Measurements from ENCODE around the gene LRIG3. TPM values are rescaled to one million over a fixed set of nuclear protein-coding genes. Genes with fewer than 3 reads are reported as not detected.

The LRIG3 gene
- total RNA-seq, result 40.5 TPM
- 4.4 TPM for polyA plus RNA-seq (ENCODE audit: insufficient read depth, low read depth, low replicate concordance)
- long read RNA-seq, donor 1, full-length matches to known transcripts, result 2 of 2 reads
- long read RNA-seq, donor 1, partial matches to known transcripts, result 0 of 2 reads
- long read RNA-seq, donor 1, other reads (novel, unspliced or antisense), result 0 of 2 reads
- long read RNA-seq, donor 2, full-length matches to known transcripts, result 5 of 11 reads
- long read RNA-seq, donor 2, partial matches to known transcripts, result 6 of 11 reads
- long read RNA-seq, donor 2, other reads (novel, unspliced or antisense), result 0 of 11 reads
- long read RNA-seq, donor 3, full-length matches to known transcripts, result 2 of 2 reads
- long read RNA-seq, donor 3, partial matches to known transcripts, result 0 of 2 reads
- long read RNA-seq, donor 3, other reads (novel, unspliced or antisense), result 0 of 2 reads
- long read RNA-seq, donor 4, full-length matches to known transcripts, result 1 of 1 reads
- long read RNA-seq, donor 4, partial matches to known transcripts, result 0 of 1 reads
- long read RNA-seq, donor 4, other reads (novel, unspliced or antisense), result 0 of 1 reads
- long read RNA-seq, donor 5, result 0 reads
- long read RNA-seq, donor 6, full-length matches to known transcripts, result 2 of 2 reads
- long read RNA-seq, donor 6, partial matches to known transcripts, result 0 of 2 reads
- long read RNA-seq, donor 6, other reads (novel, unspliced or antisense), result 0 of 2 reads
- long read RNA-seq, donor 7, full-length matches to known transcripts, result 29 of 35 reads
- long read RNA-seq, donor 7, partial matches to known transcripts, result 2 of 35 reads
- long read RNA-seq, donor 7, other reads (novel, unspliced or antisense), result 4 of 35 reads
- long read RNA-seq, donor 8, full-length matches to known transcripts, result 3 of 3 reads
- long read RNA-seq, donor 8, partial matches to known transcripts, result 0 of 3 reads
- long read RNA-seq, donor 8, other reads (novel, unspliced or antisense), result 0 of 3 reads
- long read RNA-seq, donor 9, full-length matches to known transcripts, result 1 of 6 reads
- long read RNA-seq, donor 9, partial matches to known transcripts, result 5 of 6 reads
- long read RNA-seq, donor 9, other reads (novel, unspliced or antisense), result 0 of 6 reads
- long read RNA-seq, donor 10, result 0 reads

- H3K4me1 ChIP-seq (ENCODE audit: control insufficient read depth in 2 of 3, insufficient read depth in 2 of 3, low read depth in 1 of 3, low read length in 3 of 3), result peaks cover 0 to 5% (median 4%) of the 10 kb centered on the region in 3 donors
- no peak for FAIRE-seq
- H3K27me3 ChIP-seq (ENCODE audit: control insufficient read depth, insufficient read depth, low read length), result no peaks in the 10 kb centered on the region
- TF ChIP-seq, protein P1, sequence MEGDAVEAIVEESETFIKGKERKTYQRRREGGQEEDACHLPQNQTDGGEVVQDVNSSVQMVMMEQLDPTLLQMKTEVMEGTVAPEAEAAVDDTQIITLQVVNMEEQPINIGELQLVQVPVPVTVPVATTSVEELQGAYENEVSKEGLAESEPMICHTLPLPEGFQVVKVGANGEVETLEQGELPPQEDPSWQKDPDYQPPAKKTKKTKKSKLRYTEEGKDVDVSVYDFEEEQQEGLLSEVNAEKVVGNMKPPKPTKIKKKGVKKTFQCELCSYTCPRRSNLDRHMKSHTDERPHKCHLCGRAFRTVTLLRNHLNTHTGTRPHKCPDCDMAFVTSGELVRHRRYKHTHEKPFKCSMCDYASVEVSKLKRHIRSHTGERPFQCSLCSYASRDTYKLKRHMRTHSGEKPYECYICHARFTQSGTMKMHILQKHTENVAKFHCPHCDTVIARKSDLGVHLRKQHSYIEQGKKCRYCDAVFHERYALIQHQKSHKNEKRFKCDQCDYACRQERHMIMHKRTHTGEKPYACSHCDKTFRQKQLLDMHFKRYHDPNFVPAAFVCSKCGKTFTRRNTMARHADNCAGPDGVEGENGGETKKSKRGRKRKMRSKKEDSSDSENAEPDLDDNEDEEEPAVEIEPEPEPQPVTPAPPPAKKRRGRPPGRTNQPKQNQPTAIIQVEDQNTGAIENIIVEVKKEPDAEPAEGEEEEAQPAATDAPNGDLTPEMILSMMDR (IDR thresholded peaks at IDR 0.05; ENCODE audit: borderline replicate concordance, extremely low read depth, insufficient read depth), result no peak
- intact Hi-C loops (cut with DNase I), result no loop called here
- DNase-seq, result peak; percentile 94 to 98 (median 96)
- peak within 1 kb of the TSS; percentile 82 to 89 (median 87) for H3K4me3 ChIP-seq (ENCODE audit: low read length in 3 of 3)
- H3K9me3 ChIP-seq (ENCODE audit: control insufficient read depth in 2 of 3, insufficient read depth in 1 of 3, low read length in 3 of 3), result no peaks in the 10 kb centered on the region
- H3K9ac ChIP-seq (ENCODE audit: low read length in 3 of 3), result peak within 1 kb of the TSS; percentile 80 to 88 (median 84)
- no peaks in the 10 kb centered on the region for H3K36me3 ChIP-seq (ENCODE audit: control insufficient read depth in 2 of 3, insufficient read depth in 3 of 3, low read length in 3 of 3)
- H3K27ac ChIP-seq (ENCODE audit: low read depth in 2 of 2, low read length in 2 of 2), result peak within 1 kb of the TSS; percentile 83 to 96
Observed at GRCh38 chr12:58920102-58920960, at the start of gene LRIG3. Gene LRIG3 (minus strand): TSS chr12:58920504. CDS start chr12:58920235, 269 bp downstream.

- intact Hi-C loops (cut with DNase I), result no loop called here
- Histone ChIP-seq H3K4me1 (ENCODE audit: control insufficient read depth in 2 of 3, insufficient read depth in 2 of 3, low read depth in 1 of 3, low read length in 3 of 3) (no peaks in the 10 kb centered on the region), H3K9me3 (ENCODE audit: control insufficient read depth in 2 of 3, insufficient read depth in 1 of 3, low read length in 3 of 3) (no peaks in the 10 kb centered on the region), H3K27me3 (ENCODE audit: control insufficient read depth, insufficient read depth, low read length) (no peaks in the 10 kb centered on the region), H3K4me3 (ENCODE audit: low read length in 3 of 3) (no peak overlapping the region), H3K9ac (ENCODE audit: low read length in 3 of 3) (no peak overlapping the region), H3K27ac (ENCODE audit: low read depth in 2 of 2, low read length in 2 of 2) (no peak overlapping the region), H3K36me3 (ENCODE audit: control insufficient read depth in 2 of 3, insufficient read depth in 3 of 3, low read length in 3 of 3) (no peaks in the 10 kb centered on the region)
- TF ChIP-seq, protein P1 (IDR thresholded peaks at IDR 0.05; ENCODE audit: borderline replicate concordance, extremely low read depth, insufficient read depth), result no peak
- DNase-seq (peak in 2 of 5 donors; percentile 53 to 61), FAIRE-seq (no peak)
Observed at GRCh38 chr12:58969237-58969636, 48.9 kb upstream of the LRIG3 start.

- Histone ChIP-seq H3K36me3 (ENCODE audit: control insufficient read depth in 2 of 3, insufficient read depth in 3 of 3, low read length in 3 of 3) (no peaks in the 10 kb centered on the region), H3K4me3 (ENCODE audit: low read length in 3 of 3) (no peak overlapping the region), H3K27ac (ENCODE audit: low read depth in 2 of 2, low read length in 2 of 2) (no peak overlapping the region), H3K4me1 (ENCODE audit: control insufficient read depth in 2 of 3, insufficient read depth in 2 of 3, low read depth in 1 of 3, low read length in 3 of 3) (no peaks in the 10 kb centered on the region), H3K9me3 (ENCODE audit: control insufficient read depth in 2 of 3, insufficient read depth in 1 of 3, low read length in 3 of 3) (no peaks in the 10 kb centered on the region), H3K27me3 (ENCODE audit: control insufficient read depth, insufficient read depth, low read length) (no peaks in the 10 kb centered on the region), H3K9ac (ENCODE audit: low read length in 3 of 3) (no peak overlapping the region)
- intact Hi-C loops (cut with DNase I), result no loop called here
- DNase-seq, result no peak
- TF ChIP-seq, protein P1 (IDR thresholded peaks at IDR 0.05; ENCODE audit: borderline replicate concordance, extremely low read depth, insufficient read depth), result no peak
- no peak for FAIRE-seq
Observed at GRCh38 chr12:58967561-58967960, 47.3 kb upstream of the LRIG3 start.
